ENCODE data around the gene ERC2. TPM values are rescaled to one million over a fixed set of nuclear protein-coding genes. Genes with fewer than 3 reads are reported as not detected.

ERC2 gene
- total RNA-seq, 1 donor from 2014 or later = 0.53 TPM

GRCh38 chr3:55459838-55460237, 1008.4 kb downstream of the ERC2 start:
- no peak for DNase-seq (ENCODE audit: low read depth, low spot score)

Other genes with a start within 250 kb of the ERC2 start
- 11.9 and 14.7 TPM in 2 replicates for gene CCDC66, start 88.7 kb upstream of the ERC2 start, total RNA-seq
- 71.6 and 103 TPM in 2 replicates for gene TASOR, start 214.8 kb upstream of the ERC2 start, total RNA-seq